Glutamatergic neuron (in vitro differentiated cells): ENCODE results near the gene PNPLA3. TPM values are rescaled to one million over a fixed set of nuclear protein-coding genes. Genes with fewer than 3 reads are reported as not detected.

Experiments
- DNase-seq: peaks from one replicate; pipeline ENCODE4 v3.0.0; 2022
- H3K27ac Mint-ChIP-seq: one replicate; pipeline ENCODE4 v1.8.0; 2020; ENCODE audit warnings: mild to moderate bottlenecking, mixed read lengths, inconsistent platforms; ENCODE audit not compliant: unreplicated experiment
- H3K27me3 Mint-ChIP-seq: one replicate; pipeline ENCODE4 v1.8.0; 2020; ENCODE audit warnings: mild to moderate bottlenecking, moderate library complexity, mixed read lengths, inconsistent platforms; ENCODE audit not compliant: unreplicated experiment
- H3K36me3 Mint-ChIP-seq: one replicate; pipeline ENCODE4 v1.8.0; 2020; ENCODE audit warnings: mild to moderate bottlenecking, mixed read lengths, inconsistent platforms; ENCODE audit not compliant: unreplicated experiment
- H3K4me1 Mint-ChIP-seq: one replicate; pipeline ENCODE4 v1.8.0; 2020; ENCODE audit warnings: mild to moderate bottlenecking, low read depth, mixed read lengths, inconsistent platforms; ENCODE audit not compliant: unreplicated experiment
- H3K4me3 Mint-ChIP-seq: one replicate; pipeline ENCODE4 v1.8.0; 2020; ENCODE audit warnings: mild to moderate bottlenecking, mixed read lengths, inconsistent platforms; ENCODE audit not compliant: unreplicated experiment
- H3K9me3 Mint-ChIP-seq: one replicate; pipeline ENCODE4 v1.8.0; 2020; ENCODE audit warnings: mild to moderate bottlenecking, moderate library complexity, mixed read lengths, inconsistent platforms; ENCODE audit not compliant: unreplicated experiment
- CTCF ChIP-seq: fragments of 200-600 bp; sonication (generic); IDR thresholded peaks from one replicate; pipeline ENCODE4 v1.5.0; 2021; ENCODE audit not compliant: partially characterized antibody, unreplicated experiment
- total RNA-seq: library from RNA; stranded (reverse); fragmentation: NEBNext Ultra II Directional; extraction: Animal tissue kit (Norgen Biotek cat#: 25700); gene quantifications from one replicate; pipeline ENCODE4 v1.2.1, GENCODE V29; 2021; ENCODE audit not compliant: unreplicated experiment

Gene PNPLA3
- total RNA-seq, 1 donor from 2014 or later: 14.7 TPM

GRCh38 chr22:43955040-43955882 is 31.7 kb downstream of the PNPLA3 start, which contains the start of gene SAMM50:
Gene SAMM50, plus strand, starts transcription at chr22:43955442. Its CDS starts 136 bp downstream, at chr22:43955578.
- Mint-ChIP-seq H3K4me1 (peaks cover 20% of the 10 kb centered on the region), H3K27ac (peak within 1 kb of the TSS; percentile 91), H3K9me3 (peaks cover 4% of the 10 kb centered on the region), H3K4me3 (peak within 1 kb of the TSS; percentile 99), H3K27me3 (peaks cover 9% of the 10 kb centered on the region), H3K36me3 (no peaks in the 10 kb centered on the region)
- TF ChIP-seq CTCF: no peak
- DNase-seq: peak; percentile 95

- Mint-ChIP-seq H3K27me3 (peaks cover 9% of the 10 kb centered on the region), H3K9me3 (peaks cover 4% of the 10 kb centered on the region), H3K27ac (peak overlapping the region; percentile 91), H3K4me1 (peaks cover 20% of the 10 kb centered on the region), H3K4me3 (peak overlapping the region; percentile 99), H3K36me3 (no peaks in the 10 kb centered on the region)
- DNase-seq: no peak
- no peak for TF ChIP-seq CTCF
Measured at GRCh38 chr22:43955883-43956782, 32.5 kb downstream of the PNPLA3 start.

GRCh38 chr22:43956805-43957463 is 33.3 kb downstream of the PNPLA3 start:
- Mint-ChIP-seq H3K4me3 (peak overlapping the region; percentile 99), H3K27me3 (peaks cover 9% of the 10 kb centered on the region), H3K9me3 (peaks cover 4% of the 10 kb centered on the region), H3K27ac (no peak overlapping the region), H3K4me1 (peaks cover 20% of the 10 kb centered on the region), H3K36me3 (no peaks in the 10 kb centered on the region)
- no peak for TF ChIP-seq CTCF
- no peak for DNase-seq

- TF ChIP-seq CTCF: no peak
- Mint-ChIP-seq H3K27me3 (peaks cover 8% of the 10 kb centered on the region), H3K36me3 (no peaks in the 10 kb centered on the region), H3K27ac (no peak overlapping the region), H3K4me3 (no peak overlapping the region), H3K4me1 (peaks cover 20% of the 10 kb centered on the region), H3K9me3 (peaks cover 4% of the 10 kb centered on the region)
- DNase-seq: no peak
Measured at GRCh38 chr22:43957871-43958270, 34.3 kb downstream of the PNPLA3 start.
